GM12878 (cell line): ENCODE data around the gene KMO.

Source experiments
- ATF3 ChIP-seq: IDR thresholded peaks from 2 replicates; pipeline ENCODE4 v1.6.1; 2011; ENCODE audit warnings: low read depth, mild to moderate bottlenecking, low read length, moderate library complexity, borderline replicate concordance; ENCODE audit errors: extremely low read depth
- CTCF ChIP-seq, 3 experiments: IDR thresholded peaks in 2 of 3; conservative IDR thresholded peaks in 1 of 3; 2 replicates each; pipeline ENCODE4 v1.5.1; 2011; ENCODE audit warnings: low read depth in 3 of 3, low read length in 3 of 3, mild to moderate bottlenecking in 3 of 3, control low read depth in 2 of 3, moderate library complexity in 2 of 3, inconsistent platforms in 1 of 3, mixed read lengths in 1 of 3; ENCODE audit not compliant: control insufficient read depth in 2 of 3, insufficient read depth in 1 of 3; ENCODE audit errors: extremely low read depth in 1 of 3
- FOXK2 ChIP-seq: fragments of 450-650 bp; IDR thresholded peaks from 2 replicates; pipeline ENCODE4 v1.6.1; 2017; ENCODE audit warnings: mild to moderate bottlenecking, moderate library complexity
- MAX ChIP-seq: IDR thresholded peaks from 2 replicates; pipeline ENCODE4 v1.6.1; 2012; ENCODE audit warnings: low read depth, low read length, improper control_type of control experiment
- MTA2 ChIP-seq: fragments of 450-650 bp; IDR thresholded peaks from 2 replicates; pipeline ENCODE4 v1.6.1; 2016; ENCODE audit warnings: low read depth, mild to moderate bottlenecking, moderate library complexity
- MYC ChIP-seq: IDR thresholded peaks from 2 replicates; pipeline ENCODE4 v1.6.1; 2011; ENCODE audit warnings: mild to moderate bottlenecking, low read length, moderate library complexity, inconsistent platforms; ENCODE audit not compliant: insufficient read depth, insufficient replicate concordance, insufficient read length, severe bottlenecking
- NR2C1 ChIP-seq: fragments of 450-650 bp; IDR thresholded peaks from 2 replicates; pipeline ENCODE4 v1.6.1; 2017; ENCODE audit warnings: antibody characterized with exemption, mild to moderate bottlenecking, moderate library complexity
- NR2C2 ChIP-seq: IDR thresholded peaks from 2 replicates; pipeline ENCODE4 v1.6.1; 2011; ENCODE audit warnings: borderline replicate concordance, low read depth; ENCODE audit not compliant: control insufficient read depth, insufficient read length
- POLR2A ChIP-seq: IDR thresholded peaks from 2 replicates; pipeline ENCODE4 v1.6.1; 2011; ENCODE audit warnings: low read depth, mild to moderate bottlenecking, low read length
- REST ChIP-seq: IDR thresholded peaks from 2 replicates; pipeline ENCODE4 v1.6.1; 2012; ENCODE audit warnings: mild to moderate bottlenecking, low read depth, low read length
- SPI1 ChIP-seq: IDR thresholded peaks from 2 replicates; pipeline ENCODE4 v1.6.1; 2011; ENCODE audit warnings: low read depth, mild to moderate bottlenecking, low read length, moderate library complexity, borderline replicate concordance; ENCODE audit not compliant: insufficient read depth
- TAF1 ChIP-seq: IDR thresholded peaks from 2 replicates; pipeline ENCODE4 v1.6.1; 2011; ENCODE audit warnings: mild to moderate bottlenecking, low read depth, low read length, borderline replicate concordance
- USF2 ChIP-seq: IDR thresholded peaks from 2 replicates; pipeline ENCODE4 v1.6.1; 2011; ENCODE audit warnings: low read depth, low read length, improper control_type of control experiment, borderline replicate concordance
- YY1 ChIP-seq: IDR thresholded peaks from 2 replicates; pipeline ENCODE4 v1.6.1; 2011; ENCODE audit warnings: low read depth, mild to moderate bottlenecking, low read length

- no peak for TF ChIP-seq REST
- no peak for TF ChIP-seq CTCF (IDR thresholded peaks at IDR 0.05 in 2 of 3, conservative IDR thresholded peaks at IDR 0.05 in 1 of 3; ENCODE audit: control insufficient read depth in 2 of 3, extremely low read depth in 1 of 3, insufficient read depth in 1 of 3, low read depth in 3 of 3, low read length in 3 of 3)
- no peak for TF ChIP-seq TAF1
- TF ChIP-seq MTA2, result no peak
- TF ChIP-seq MAX, result no peak
- TF ChIP-seq YY1, result no peak
- no peak for TF ChIP-seq FOXK2
- TF ChIP-seq NR2C2, result no peak
- no peak for TF ChIP-seq USF2
- no peak for TF ChIP-seq POLR2A
- no peak for TF ChIP-seq NR2C1
- no peak for TF ChIP-seq ATF3
- no peak for TF ChIP-seq SPI1
- TF ChIP-seq MYC, result no peak
Observed at GRCh38 chr1:241615043-241615974, 83.1 kb downstream of the KMO start.
